NCI-H1417 treated with DMSO at 0.1 percent for 48 hours (cell line): ENCODE data around the gene GEMIN7.

ENCODE experiments used
- DNase-seq: peaks from one replicate; lab custom pipeline; 2025; lab: John Stamatoyannopoulos, UW

The GEMIN7 gene

GRCh38 chr19:45128806-45129205, 49.7 kb downstream of the GEMIN7 start:
- DNase-seq = no peak

DNA sequence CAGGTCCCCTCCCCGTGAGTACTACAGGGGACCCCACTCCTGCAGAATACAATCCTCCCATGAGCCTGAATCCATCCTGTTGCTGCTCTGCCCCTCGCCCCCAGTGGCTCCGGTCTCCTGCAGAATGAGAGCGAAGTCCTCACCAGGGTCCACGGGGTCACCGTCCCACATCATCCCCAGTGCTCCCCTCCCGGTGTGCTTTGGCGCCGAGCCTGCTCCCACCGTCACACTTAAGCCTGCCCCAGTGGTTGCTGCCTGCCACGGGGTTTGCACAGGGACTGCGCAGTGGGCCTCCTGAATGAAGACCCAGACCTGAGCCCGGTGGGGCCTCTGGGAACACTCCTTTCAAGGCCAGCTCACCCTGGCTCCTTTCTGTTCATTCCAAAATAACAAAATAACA, 51.2 kb downstream of the GEMIN7 start:
- DNase-seq = no peak

GRCh38 chr19:45130888-45131615, 52.0 kb downstream of the GEMIN7 start:
- DNase-seq = peak; percentile 79

DNA sequence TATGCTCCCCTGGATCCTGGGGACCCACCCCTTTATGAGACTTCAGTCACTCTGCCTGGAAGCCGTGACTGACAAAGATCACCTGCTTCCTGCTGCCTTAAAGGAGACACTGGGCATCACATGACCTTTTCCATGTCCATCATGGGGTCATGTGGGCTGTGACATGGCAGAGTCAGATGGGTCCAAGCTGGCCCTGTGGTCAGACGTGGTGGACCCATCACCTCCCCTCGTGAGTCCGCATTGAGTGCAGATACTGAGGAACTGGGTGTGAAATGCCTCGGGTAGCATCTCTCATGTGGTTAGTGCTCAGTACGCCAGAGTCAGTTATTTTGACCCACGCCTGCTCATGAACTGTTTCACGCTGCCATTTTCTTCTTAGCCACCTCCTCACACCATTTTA, 54.6 kb downstream of the GEMIN7 start:
- no peak for DNase-seq

DNA sequence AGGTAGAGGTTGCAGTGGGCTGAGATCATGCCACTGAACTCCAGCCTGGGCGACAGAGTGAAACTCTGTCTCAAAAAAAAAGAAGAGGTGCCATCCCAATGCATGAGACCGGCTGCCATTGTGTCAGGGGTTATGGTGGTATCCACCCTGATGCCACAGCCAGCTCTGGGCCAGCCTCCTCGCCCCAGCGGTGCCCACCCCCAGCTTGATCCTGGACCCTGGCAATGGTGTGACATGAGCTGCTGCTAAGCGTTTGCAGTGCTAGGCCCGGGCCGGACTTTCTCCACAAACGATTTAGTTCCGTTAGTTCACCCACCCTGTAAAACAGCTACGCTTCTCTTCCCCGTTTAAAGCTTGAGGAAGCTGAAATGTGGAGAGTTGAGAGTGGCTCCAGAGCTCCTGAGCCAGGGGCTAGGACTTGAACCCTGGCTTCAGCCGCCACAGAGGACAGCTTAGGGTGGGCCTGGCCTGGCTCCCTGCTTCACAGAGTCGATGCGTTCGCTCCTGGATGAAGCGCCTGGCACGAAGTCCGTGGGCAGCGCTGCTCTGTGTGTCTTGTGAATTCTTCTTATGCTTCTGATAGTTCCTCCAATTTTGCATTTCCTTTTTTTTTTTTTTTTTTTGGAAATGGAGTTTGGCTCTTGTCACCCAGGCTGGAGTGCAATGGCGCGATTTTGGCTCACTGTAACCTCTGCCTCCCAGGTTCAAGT, 56.3 kb downstream of the GEMIN7 start:
- no peak for DNase-seq

DNA sequence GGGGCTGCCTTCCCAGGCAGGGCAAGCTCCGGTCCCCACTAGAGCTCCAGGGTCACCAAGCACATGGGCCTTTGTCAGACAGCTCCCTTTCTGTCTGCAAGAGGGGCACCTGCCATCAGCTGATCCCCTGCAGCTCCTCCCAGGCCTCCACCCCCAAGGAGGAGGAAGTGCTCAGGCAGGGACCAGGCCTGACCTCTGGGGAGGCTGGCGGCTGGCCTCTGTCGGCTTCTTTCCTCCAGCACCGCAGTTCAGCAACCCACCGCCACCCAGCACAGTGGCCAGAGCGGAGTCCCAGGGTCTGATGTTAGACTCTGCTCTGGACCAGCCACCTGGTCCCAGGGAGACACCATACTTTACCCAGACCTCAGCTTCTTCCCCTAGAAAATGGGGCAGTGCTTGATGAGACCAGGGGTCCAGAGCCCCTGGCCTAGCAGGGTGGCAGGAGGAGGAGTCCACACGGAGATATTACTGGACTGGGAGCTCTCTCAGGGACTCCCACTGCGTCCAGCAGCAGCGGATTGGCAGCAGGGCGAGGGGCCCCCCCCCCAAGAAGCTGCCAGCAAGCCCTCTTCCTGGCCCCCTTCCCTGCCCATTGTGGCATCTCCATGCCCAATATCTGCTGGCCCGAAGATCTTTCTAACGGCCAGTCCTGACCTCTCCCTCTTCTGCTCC, 57.6 kb downstream of the GEMIN7 start:
- DNase-seq = no peak

DNA sequence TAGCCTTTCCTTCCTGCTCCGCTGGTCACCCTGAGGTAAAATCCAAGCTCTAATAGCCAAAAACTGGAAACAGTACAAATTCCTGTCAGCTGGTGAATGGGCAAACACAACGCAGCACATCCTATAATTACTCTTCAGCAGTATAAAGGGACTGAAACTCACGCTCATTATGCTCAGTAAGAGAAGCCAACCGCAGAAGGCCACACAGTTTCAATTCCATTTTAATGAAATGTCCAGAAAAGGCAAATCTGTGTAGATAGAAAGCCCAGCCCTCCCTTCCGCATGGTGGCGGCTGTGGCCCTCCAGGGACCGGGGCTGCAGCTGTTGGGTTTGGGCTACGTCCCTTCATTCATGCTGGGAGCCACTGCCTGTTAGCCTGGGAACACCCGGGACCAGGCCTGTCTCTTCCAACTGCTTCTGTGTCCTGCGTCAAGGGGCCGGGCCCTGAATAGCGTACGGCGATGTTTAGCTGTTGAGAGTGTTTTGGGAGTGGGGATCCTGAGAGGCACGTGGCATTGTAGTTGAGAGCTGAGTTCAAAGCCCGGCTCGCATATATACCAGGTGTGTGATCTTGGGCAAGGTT, 58.2 kb downstream of the GEMIN7 start:
- no peak for DNase-seq

- no peak for DNase-seq
Observed at GRCh38 chr19:45138303-45138751, 59.3 kb downstream of the GEMIN7 start.

GRCh38 chr19:45139286-45140143, 60.5 kb downstream of the GEMIN7 start:
- DNase-seq = no peak

DNA sequence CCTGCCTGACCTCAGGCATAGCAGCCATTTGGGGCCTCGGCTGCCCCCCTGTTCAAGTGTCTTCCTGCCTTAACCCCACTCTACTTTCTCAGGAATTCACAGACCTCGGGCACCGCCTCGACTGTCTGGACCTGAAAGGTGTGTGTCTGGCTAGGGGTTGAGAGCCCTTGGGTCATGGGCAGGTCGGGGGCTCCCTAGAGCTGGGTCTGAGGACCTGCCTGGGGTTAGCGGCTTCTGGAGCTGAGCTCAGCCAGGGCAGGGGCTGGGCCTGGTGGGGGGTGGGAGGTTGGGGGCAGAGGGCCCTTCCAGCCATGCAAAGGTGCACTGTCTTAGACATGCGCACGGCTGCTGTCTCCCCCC, 61.1 kb downstream of the GEMIN7 start:
- no peak for DNase-seq

- no peak for DNase-seq
Observed at GRCh38 chr19:45140533-45140932, 61.5 kb downstream of the GEMIN7 start.
